GM19193 (cell line): Measurements from ENCODE around the gene ICA1.

Source experiments
- POLR2A ChIP-seq: IDR thresholded peaks from 4 replicates; pipeline ENCODE4 v1.6.1; 2011; ENCODE audit not compliant: insufficient read depth, insufficient read length; ENCODE audit errors: extremely low read depth

ICA1 gene

DNA sequence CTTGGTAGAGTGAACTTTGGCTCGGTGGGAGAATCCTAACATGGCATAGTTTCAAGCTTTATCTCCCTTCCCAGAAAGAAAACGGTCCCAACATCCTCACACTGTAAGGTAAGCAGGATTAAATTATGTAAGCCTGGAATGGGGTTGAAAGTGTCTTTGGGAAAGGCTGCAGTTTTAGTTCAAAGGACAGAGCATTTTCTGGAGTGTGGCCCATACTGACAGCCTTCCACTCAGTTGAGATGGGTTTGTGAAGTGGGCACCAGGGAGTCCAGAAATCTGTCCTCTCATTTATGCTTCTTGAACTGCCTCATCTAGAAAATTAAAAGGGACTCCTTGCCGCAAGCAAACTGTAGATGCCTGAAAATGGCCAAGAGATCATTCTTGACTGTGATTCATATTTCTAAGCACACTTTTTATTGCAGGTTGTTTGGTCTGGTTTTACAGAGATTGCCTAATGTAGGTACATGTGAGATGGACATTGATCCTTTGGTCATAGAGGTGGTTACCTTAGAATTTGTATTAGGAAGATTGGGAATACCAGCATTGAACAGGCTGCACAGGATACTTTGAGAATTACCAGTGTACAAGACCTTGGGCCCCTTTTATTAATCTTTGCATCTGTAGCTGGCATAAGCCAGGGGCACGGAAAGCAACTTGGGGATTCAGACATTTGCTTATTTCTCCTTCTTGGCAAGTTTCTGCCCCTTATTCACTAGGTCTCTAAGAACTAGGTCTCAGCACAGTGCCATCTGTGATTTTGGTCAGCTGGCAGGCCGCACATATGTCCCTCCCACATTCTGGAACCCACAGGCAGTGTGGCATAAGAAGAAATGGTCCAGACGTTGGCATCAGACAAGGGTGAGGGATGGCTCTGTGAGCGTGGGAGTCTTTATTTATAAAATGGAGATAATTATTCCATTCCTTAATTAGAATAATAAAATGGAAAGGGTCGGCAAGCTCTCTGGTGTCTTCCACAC is 167.5 kb downstream of the ICA1 start:
- TF ChIP-seq POLR2A = no peak

DNA sequence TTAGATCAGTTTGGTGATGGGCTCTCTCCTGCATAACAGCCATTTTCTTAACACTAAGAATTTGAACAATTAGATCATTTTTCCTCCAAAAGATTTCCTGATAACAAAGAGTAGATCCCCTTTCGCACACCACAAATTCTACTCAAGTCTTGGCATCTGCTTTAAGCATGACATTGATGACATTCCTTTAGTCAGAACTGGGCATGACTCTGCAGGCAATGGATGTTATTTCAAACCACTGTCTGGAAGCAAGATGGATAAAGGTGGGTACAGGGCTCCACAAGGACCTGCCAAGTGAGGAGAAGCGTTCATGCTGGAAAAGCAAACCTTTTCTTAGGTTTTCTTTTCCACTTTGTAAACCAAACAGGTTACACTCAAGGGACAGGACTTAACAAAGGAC is 169.8 kb downstream of the ICA1 start:
- TF ChIP-seq POLR2A = no peak

DNA sequence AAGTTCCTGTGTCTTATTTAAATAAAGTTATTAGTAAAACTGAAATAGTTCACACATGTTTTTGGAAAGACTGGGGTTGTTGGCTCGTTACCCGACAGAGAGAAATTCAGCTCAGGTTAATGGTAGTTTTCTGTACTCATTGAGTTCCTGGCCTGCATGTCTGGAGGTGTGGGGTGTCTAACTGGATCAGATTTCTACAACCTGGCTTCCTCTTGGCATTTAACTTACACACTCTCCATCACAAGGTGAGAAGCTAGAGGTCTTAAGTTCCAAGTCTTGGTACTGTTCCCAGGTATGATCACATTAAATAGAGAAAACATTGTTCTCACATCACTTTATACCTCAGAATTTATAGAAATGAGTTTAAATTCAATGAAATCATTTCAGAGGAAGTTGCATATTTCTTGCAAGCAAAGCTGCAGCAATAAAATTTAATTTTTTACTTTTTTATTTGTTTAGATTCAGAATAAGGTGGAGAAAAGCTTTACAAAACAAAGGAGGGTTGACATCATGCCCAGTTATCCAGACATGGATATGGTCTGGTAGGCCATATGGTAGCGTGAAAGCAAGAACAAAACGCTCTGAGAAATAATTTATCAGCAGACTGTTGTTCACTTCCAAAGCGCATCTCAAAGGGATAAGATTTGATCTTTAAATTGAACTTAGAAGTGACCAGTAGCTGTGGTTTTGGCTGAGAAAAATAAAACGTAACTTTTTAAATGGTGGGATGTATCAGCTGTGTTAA is 172.8 kb downstream of the ICA1 start:
- TF ChIP-seq POLR2A = no peak

DNA sequence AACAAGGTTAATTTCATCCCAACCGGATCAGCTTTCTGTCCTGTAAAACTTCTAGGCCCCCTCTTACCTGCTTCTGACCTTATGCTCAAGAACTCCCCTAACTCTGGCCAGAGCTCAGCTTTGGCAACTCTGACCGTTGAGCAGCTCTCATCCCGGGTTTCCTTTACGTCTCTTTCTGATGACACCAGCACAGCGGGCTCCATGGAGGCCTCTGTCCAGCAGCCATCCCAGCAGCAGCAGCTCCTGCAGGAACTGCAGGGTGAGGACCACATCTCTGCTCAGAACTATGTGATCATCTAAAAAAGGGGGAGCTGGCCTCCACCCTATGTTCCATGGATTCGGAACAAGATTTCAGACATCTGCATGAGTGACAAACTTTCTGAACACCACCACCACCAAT is 175.7 kb downstream of the ICA1 start:
- no peak for TF ChIP-seq POLR2A

DNA sequence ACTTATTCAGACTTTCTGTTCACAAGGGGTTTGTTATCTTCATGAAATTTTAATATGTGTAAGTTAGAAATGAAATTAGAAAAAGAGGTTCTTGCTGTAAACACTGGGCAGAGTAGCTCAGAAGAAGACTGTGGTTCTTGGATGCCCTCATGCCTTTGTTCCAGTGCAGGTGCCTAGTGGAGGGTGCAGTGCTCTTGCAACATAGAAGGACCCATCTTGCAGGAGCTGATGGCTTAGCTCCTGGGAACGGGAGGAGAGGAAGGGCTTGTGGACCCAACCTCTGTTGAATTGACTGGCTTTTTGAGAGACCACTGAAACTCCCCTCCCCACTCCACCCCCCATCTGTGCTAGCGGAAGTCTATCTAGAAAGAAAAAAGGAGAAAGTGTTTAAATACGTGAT is 176.5 kb downstream of the ICA1 start:
- no peak for TF ChIP-seq POLR2A

DNA sequence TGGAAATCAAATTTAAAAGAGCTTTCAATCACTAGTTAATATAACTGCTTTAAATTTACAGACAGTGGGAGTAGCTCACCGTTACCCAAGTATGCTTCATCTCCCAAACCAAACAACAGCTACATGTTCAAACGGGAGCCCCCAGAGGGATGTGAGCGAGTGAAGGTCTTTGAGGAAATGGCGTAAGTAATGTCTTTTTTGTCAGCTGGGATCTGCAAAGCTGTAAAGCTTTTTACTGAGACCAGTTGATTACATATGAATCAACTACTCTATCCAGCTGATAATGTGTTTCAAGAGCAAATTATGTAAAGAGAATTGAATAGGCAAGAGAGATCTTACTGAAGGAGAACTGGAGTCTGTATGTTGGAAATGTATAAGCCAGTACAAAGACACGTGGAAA is 177.1 kb downstream of the ICA1 start:
- no peak for TF ChIP-seq POLR2A

DNA sequence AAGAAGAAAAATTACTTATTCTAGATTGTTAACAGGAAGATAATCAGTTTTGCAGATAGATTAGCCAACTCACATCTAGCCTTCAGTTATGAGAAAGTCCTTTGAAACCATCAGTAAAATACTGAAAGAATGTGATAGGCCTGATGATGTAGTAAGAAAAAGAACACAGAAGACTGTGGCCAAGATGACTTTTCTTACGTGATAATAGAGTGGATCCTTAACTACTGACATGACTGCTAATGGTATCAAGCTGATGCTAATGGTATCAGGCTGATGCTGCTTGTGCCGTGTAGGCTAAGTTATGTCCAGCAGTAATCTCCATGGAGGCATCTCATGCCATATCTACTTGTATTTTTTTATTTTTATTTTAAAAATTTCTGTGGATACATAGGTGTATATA is 179.2 kb downstream of the ICA1 start:
- TF ChIP-seq POLR2A = no peak

DNA sequence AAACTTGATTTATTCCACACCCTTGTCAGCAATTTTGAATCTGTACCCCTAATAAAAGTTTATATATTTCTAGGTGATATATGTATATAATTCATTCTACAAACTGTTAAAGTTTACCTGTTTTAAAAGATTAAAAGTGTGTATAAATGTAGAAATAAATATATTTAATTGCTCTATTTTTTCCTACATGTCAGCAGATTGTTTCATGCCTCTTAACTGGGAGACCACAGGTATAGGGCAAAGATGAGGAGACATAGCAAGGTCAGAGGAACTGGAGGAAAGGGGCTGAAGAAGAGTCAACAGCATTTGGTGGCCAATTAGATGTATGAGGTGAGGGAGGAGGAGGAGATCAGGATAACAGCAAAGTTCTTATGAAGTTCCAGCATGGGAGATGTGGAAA is 183.5 kb downstream of the ICA1 start:
- TF ChIP-seq POLR2A = no peak

DNA sequence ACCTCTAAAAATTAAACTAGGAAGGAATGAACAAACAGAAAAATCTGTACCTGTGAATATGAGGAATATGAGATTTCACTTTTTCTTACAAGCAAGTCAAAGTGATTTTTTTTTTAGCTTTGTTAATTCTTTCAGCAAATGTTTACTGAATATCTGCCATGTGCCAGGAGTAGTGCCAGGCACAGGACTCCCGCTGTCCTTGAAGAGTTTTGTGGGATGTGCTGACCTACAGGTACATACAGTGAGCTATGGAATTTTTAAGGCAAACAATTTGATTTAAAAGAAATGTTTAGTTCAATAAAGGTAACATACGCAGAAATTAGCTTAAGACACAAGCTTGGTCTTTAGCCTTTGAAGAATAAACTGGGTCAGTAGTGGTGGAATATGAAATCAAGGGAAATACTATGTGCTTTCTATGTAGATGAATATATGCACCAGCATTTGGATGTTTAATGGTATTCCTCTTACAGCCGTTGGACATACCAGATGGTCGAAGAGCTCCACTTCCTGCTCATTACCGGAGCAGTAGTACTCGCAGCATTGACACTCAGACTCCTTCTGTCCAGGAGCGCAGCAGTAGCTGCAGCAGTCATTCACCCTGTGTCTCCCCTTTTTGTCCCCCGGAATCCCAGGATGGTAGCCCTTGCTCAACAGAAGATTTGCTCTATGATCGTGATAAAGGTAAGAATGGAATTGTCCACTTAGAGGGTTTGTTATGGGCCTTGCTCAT is 191.4 kb downstream of the ICA1 start:
- TF ChIP-seq POLR2A = no peak

DNA sequence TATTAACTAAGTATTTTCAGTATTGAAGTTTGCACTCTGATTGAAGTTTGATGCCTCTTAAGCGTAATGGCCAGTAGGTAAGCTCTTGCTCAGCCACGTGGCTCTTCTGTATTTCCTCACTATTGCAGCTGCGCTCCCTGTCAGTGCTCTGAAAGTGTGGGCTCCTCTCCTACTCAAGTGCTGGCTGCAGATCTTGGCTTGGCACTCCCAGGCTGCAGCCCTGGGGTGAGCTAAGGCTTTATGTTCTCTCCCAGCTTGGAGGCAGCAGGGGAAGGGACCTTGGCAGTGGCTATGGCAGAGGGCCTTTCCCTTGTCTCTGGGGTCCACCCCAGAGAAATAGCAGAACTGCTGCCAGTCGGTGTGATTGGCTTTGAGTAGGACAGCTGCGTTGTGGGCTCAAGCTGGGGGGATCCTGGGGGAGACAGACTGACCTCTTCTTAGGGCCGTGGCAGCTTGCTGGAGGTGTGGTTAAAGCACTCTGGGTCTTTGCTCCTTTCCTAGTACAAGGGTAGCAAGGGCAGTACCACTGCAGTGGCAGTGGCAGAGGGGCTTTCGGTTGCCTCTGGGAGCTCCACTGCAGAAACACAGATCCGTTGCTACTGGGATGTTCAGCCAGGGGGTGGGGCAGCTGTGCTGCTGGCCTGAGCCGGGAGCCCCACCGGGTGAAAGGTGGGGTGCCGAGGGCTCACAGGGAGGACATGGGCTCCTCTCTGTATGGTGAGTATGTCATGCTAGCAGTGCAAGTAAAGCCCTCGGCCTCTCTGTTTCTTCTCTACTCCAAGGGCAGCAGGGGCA is 192.9 kb downstream of the ICA1 start:
- no peak for TF ChIP-seq POLR2A

DNA sequence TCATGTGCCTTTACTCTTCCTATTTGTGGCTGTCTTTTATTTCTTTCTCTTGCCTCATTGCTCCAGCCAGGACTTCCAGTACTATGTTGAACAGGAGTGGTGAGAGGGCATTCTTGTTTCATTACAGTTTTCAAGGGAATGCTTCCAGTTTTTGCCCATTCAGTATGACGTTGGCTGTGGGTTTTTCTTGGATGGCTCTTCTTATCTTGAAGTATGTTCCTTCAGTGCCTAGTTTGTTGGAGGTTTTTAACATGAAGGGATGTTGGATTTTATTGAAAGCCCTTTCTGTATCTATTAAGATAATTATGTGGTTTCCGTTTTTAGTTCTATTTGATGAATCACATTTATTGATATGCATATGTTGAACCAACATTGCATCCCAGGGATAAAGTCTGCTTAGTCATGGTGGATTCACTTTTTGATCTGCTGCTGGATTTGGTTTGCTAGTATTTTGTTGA is 196.6 kb downstream of the ICA1 start:
- no peak for TF ChIP-seq POLR2A

DNA sequence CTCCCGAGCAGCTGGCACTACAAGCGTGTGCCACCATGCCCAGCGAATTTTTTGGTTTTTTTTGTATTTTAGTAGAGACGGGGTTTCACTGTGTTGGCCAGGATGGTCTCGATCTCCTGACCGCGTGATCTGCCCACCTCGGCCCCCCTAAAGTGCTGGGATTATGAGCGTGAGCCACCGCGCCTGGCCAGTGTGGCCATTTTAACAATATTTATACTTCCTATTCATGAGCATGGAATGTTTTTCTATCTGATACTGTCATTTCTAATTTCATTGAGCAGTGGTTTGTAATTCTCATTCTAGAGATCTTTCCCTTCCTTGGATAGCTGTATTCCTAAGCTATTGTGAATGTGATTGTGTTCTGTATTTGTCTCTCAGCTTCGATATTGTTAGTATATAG is 197.1 kb downstream of the ICA1 start:
- TF ChIP-seq POLR2A = no peak

DNA sequence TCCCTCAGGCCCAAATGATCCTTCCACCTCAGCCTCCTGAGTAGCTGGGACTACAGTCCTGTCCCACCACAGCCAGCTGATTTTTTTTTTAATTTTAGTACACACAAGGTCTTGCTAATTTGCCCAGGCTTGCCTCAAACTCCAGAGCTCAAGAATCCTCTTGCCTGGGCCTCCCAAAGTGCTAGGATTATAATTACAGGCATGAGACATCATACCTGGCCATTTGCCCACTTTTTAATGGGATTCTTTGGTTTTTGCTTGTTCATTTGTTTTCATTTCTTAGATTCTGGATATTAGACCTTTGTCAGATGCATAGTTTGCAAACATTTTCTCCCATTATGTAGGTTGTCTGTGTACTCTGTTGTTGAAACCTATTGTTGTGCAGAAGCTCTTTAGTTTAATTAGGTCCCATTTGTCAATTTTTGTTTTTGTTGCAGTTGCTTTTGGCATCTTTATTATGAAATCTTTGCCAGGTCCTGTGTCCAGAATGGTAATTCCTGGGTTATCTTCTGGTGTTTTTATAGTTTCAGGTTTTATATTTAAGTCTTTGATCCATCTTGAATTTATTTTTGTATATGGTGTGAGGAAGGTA is 198.2 kb downstream of the ICA1 start:
- no peak for TF ChIP-seq POLR2A
